Measurements from ENCODE around the gene TIFAB. TPM values are rescaled to one million over a fixed set of nuclear protein-coding genes. Genes with fewer than 3 reads are reported as not detected.

The TIFAB gene
- total RNA-seq, 2 experiments from 2014 or later = 0.11 TPM; not detected in 1

GRCh38 chr5:135461481-135462151 lies 9.5 kb upstream of the TIFAB start:
- H3K27me3 Mint-ChIP-seq = peaks cover 59% of the 10 kb centered on the region
- intact Hi-C loops (cut with DNase I, micrococcal nuclease) = loop anchor here (2.0 to 10.0 kb wide), 4 partner anchors 91 to 753 kb away; no protein-coding TSS in a partner anchor
- no peak overlapping the region for H3K27ac ChIP-seq (ENCODE audit: low read depth in 1 of 2, low read length in 2 of 2)
- DNase-seq = no peak
- no peak overlapping the region for H3K4me3 Mint-ChIP-seq
- H3K9me3 ChIP-seq (ENCODE audit: control insufficient read depth in 1 of 2, insufficient read depth in 1 of 2, low read length in 2 of 2) = no peaks in the 10 kb centered on the region
- no peak overlapping the region for H3K27ac Mint-ChIP-seq
- peaks cover 13% of the 10 kb centered on the region for H3K4me1 ChIP-seq (ENCODE audit: insufficient read depth, low read length)
- H3K36me3 Mint-ChIP-seq (ENCODE audit: low read depth) = no peaks in the 10 kb centered on the region
- H3K4me3 ChIP-seq (ENCODE audit: low read length) = no peak overlapping the region
- peaks cover 11% of the 10 kb centered on the region for H3K4me1 Mint-ChIP-seq (ENCODE audit: low read depth)
- H3K36me3 ChIP-seq (ENCODE audit: insufficient read depth, low read length) = no peaks in the 10 kb centered on the region
- no peak for TF ChIP-seq CTCF (IDR thresholded peaks at IDR 0.05)
- no peaks in the 10 kb centered on the region for H3K9me3 Mint-ChIP-seq
- POLR2A ChIA-PET = no interaction called here
- no peak for ATAC-seq (ENCODE audit: poor library complexity)
- CTCF ChIA-PET = interaction anchor here (0.9 to 2.8 kb wide), 3 partner anchors 28 to 105 kb away, joined by 3 to 11 read pairs (median 6); no protein-coding TSS in a partner anchor
- H3K27me3 ChIP-seq (ENCODE audit: control insufficient read depth in 1 of 2, insufficient read depth in 2 of 2, low read length in 2 of 2) = peaks cover 16 to 24% of the 10 kb centered on the region in 2 experiments

GRCh38 chr5:135460246-135461033 lies 8.3 kb upstream of the TIFAB start:
- CTCF ChIA-PET = interaction anchor here (2.8 kb wide), 1 partner anchor 106 kb away, joined by 11 read pairs; no protein-coding TSS in a partner anchor
- no peak overlapping the region for H3K4me3 ChIP-seq (ENCODE audit: low read length)
- peaks cover 7 to 13% of the 10 kb centered on the region in 2 experiments for H3K27me3 ChIP-seq (ENCODE audit: control insufficient read depth in 1 of 2, insufficient read depth in 2 of 2, low read length in 2 of 2)
- no peak overlapping the region for H3K27ac Mint-ChIP-seq
- H3K36me3 Mint-ChIP-seq (ENCODE audit: low read depth) = no peaks in the 10 kb centered on the region
- H3K4me1 Mint-ChIP-seq (ENCODE audit: low read depth) = peaks cover 5% of the 10 kb centered on the region
- POLR2A ChIA-PET = no interaction called here
- intact Hi-C loops (cut with DNase I, micrococcal nuclease) = loop anchor here (10.0 kb wide), 2 partner anchors 624 to 754 kb away; no protein-coding TSS in a partner anchor
- no peak for TF ChIP-seq CTCF (IDR thresholded peaks at IDR 0.05)
- H3K9me3 ChIP-seq (ENCODE audit: control insufficient read depth in 1 of 2, insufficient read depth in 1 of 2, low read length in 2 of 2) = no peaks in the 10 kb centered on the region
- peaks cover 57% of the 10 kb centered on the region for H3K27me3 Mint-ChIP-seq
- no peaks in the 10 kb centered on the region for H3K36me3 ChIP-seq (ENCODE audit: insufficient read depth, low read length)
- H3K4me1 ChIP-seq (ENCODE audit: insufficient read depth, low read length) = peaks cover 5% of the 10 kb centered on the region
- H3K4me3 Mint-ChIP-seq = no peak overlapping the region
- no peak overlapping the region for H3K27ac ChIP-seq (ENCODE audit: low read depth in 1 of 2, low read length in 2 of 2)
- no peak for ATAC-seq (ENCODE audit: poor library complexity)
- DNase-seq = no peak
- no peaks in the 10 kb centered on the region for H3K9me3 Mint-ChIP-seq

- DNase-seq (no peak), ATAC-seq (ENCODE audit: poor library complexity) (no peak)
- intact Hi-C loops (cut with DNase I, micrococcal nuclease) = no loop called here
- Histone ChIP-seq H3K27me3 (ENCODE audit: control insufficient read depth in 1 of 2, insufficient read depth in 2 of 2, low read length in 2 of 2) (peaks cover 0 to 7% of the 10 kb centered on the region in 2 experiments), H3K4me1 (ENCODE audit: insufficient read depth, low read length) (peaks cover 5% of the 10 kb centered on the region), H3K36me3 (ENCODE audit: insufficient read depth, low read length) (no peaks in the 10 kb centered on the region), H3K4me3 (ENCODE audit: low read length) (no peak overlapping the region), H3K9me3 (ENCODE audit: control insufficient read depth in 1 of 2, insufficient read depth in 1 of 2, low read length in 2 of 2) (no peaks in the 10 kb centered on the region), H3K27ac (ENCODE audit: low read depth in 1 of 2, low read length in 2 of 2) (no peak overlapping the region)
- Mint-ChIP-seq H3K36me3 (ENCODE audit: low read depth) (no peaks in the 10 kb centered on the region), H3K27me3 (peaks cover 49% of the 10 kb centered on the region), H3K4me3 (no peak overlapping the region), H3K9me3 (no peaks in the 10 kb centered on the region), H3K27ac (no peak overlapping the region), H3K4me1 (ENCODE audit: low read depth) (peaks cover 5% of the 10 kb centered on the region)
- no peak for TF ChIP-seq CTCF (IDR thresholded peaks at IDR 0.05)
- CTCF ChIA-PET = interaction anchor here (1.1 kb wide), 1 partner anchor 93 kb away, joined by 3 read pairs; no protein-coding TSS in a partner anchor
- POLR2A ChIA-PET = no interaction called here
Measured at GRCh38 chr5:135458921-135459331, 6.8 kb upstream of the TIFAB start.
